GM18505 (cell line): ENCODE measurements around the gene RNASE7.

Experiments
- ATAC-seq: cut with Tn5 transposase; IDR thresholded peaks from one replicate; pipeline ENCODE4 v1.9.1; 2021; ENCODE audit not compliant: unreplicated experiment
- POLR2A ChIP-seq: IDR thresholded peaks from 4 replicates; pipeline ENCODE4 v1.6.1; 2011; ENCODE audit warnings: borderline replicate concordance; ENCODE audit not compliant: insufficient read depth, insufficient read length; ENCODE audit errors: extremely low read depth

RNASE7 gene

DNA sequence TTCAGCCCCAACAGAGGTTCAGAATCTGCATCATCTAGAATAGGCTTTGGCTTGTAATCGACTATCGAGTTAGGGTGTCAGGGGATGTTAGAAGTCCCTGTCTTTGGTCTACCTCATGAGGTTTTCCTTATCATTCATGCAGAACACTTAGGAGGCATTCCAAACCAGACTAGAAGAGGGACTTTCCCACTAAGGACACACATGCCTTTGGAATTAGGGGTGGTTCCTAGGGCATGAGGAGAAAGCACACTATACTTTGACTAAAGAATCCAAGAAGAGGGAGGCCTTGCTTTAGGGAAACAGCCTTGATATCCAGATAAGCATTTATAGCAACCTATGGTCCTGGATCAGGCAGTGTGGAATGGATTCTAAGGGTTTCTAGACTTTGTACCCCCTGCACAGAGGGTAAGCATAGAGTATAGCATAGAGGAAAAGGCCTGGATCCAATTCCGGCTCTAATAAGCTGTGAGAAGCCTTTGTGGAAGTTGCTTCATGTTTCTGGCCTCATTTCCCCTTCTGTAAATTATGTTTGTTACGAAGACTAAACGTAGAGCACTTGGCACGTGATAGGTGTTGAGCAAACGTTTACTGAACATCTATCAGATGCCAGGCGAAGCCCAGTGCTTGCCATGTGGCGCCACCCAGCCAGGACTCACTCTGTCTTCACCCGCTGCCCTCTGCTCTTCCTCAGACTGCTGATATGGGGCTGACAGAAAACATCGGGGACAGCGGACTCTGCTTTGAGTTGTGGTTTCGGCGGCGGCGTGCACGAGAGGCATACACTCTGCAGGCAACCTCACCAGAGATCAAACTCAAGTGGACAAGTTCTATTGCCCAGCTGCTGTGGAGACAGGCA, 43.1 kb downstream of the RNASE7 start:
- no peak for ATAC-seq
- TF ChIP-seq POLR2A, result no peak

DNA sequence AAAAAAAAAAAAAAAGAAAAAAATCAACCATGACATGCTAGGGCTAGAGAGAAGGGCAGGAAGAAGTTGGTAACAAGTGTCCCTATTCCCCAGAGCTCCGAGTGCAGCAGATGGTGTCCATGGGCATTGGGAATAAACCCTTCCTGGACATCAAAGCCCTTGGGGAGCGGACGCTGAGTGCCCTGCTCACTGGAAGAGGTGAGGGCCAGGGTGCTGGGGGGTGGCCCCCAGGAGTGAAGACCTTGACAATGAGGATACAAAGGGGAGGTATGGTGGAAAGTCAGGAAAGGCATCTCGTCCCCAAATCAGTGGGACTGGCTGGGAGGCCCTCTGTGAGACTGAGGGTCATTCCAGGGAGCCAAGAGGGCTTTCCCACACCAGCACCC, 44.7 kb downstream of the RNASE7 start:
- no peak for TF ChIP-seq POLR2A
- no peak for ATAC-seq

GRCh38 chr14:21087294-21088091, 45.3 kb downstream of the RNASE7 start:
- no peak for TF ChIP-seq POLR2A
- peak; percentile 64 for ATAC-seq

DNA sequence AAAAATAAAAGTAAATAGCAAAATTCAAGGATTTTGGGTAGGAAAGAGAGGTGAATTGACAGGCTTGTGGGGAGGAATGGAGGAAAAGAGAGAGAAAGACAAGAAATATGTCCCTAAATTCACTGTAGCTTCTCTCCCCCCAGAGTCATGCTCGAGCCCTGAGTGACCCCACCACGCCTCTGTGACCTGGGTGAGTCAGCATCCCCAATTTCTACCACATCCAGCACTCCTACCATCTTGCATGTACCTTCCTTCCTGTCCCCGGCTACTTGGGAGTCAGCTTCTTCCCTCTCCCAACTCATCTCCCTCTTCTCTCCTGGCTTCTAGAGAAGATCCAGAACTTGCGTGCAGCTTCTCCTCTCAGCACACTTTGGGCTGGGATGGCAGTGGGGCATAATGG, 46.5 kb downstream of the RNASE7 start:
- no peak for TF ChIP-seq POLR2A
- no peak for ATAC-seq

DNA sequence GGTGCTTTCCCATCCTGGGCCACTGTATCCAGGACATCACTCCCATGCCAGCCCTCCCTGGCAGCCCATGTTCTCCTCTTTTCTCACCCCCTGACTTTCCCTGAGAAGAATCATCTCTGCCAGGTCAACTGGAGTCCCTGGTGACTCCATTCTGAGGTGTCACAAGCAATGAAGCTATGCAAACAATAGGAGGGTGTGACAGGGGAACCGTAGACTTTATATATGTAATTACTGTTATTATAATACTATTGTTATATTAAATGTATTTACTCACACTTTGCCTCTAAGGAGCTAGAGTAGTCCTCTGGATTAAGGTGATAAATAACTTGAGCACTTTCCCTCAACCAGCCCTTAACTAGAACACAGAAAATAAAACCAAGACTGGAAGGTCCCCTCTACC, 47.1 kb downstream of the RNASE7 start:
- no peak for ATAC-seq
- no peak for TF ChIP-seq POLR2A

- ATAC-seq, result no peak
- no peak for TF ChIP-seq POLR2A
Observed at GRCh38 chr14:21089877-21090193, 47.7 kb downstream of the RNASE7 start.

DNA sequence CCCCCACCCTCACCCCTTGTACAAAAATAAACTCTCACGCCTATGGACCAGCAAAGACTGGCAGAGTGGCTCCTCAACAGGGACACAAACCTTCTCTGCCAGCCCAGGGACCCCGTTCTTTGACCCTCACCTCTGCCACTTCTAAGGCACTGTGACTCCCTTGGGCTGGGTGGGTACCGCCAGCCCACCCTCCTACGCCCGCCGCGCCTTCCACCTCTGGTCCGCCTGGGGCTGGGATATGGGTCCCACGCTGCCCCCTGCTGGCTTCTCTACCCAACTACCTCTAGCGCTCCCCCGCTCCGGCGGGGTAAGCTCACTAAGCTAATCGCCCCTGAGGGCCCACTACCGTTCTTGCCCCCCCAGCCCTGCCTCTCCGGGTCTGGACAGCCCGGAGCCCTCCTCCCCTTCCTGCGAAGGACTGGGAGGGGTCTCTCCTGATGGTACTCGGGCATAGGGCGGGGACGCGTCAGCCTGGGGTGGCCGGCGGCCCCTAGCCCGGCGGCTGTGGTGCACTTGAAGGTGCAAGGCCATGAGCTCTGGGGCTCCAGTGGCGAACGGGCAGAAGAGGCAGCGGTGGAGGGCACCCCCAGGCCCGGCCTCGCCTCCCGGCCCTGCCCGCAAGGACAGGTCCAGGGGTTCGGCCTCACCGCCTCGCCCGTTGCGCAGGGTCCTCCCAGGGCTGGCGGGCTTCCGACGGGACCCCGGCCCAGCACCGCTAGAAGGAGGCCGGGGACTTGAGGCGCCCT, 48.2 kb downstream of the RNASE7 start:
- ATAC-seq, result no peak
- no peak for TF ChIP-seq POLR2A

DNA sequence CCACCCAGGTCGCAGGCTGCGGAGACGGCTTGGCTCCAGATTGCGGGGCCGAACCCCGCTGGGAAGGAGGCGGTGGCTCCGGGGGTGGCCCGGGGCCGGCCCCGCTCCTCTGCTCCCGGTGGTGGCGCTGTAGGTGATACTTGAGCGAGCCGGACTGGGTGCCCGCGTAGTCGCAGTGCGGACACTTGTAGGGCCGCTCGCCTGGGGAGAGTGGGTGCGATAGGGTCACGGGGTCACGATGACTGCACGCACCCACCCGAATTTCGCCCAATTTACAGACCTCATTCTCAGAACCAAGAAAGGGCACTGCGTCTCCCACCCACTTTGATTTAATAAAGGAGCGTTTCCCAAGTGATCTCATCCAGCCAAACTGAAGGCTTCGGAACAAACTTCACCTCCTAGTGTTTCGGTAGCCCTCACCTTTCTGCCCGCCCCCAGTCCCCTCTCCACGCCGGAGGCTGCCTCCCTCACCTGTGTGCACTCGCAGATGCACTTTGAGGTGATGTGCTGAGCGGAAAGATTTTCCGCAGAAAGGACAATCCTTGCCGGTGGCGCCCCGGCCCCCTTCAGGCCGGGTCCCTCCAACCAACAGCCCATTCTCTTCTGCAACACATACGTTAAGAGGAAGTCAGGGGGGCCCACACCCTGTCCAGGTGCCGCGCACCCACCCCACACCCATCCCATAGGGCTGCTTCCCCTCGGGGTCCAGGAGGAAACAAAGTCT, 48.9 kb downstream of the RNASE7 start:
- TF ChIP-seq POLR2A, result no peak
- ATAC-seq, result no peak

- no peak for TF ChIP-seq POLR2A
- no peak for ATAC-seq
Observed at GRCh38 chr14:21091821-21092272, 49.7 kb downstream of the RNASE7 start.

GRCh38 chr14:21092273-21093011, 50.3 kb downstream of the RNASE7 start:
- peak; percentile 89 for ATAC-seq
- no peak for TF ChIP-seq POLR2A

- no peak for ATAC-seq
Observed at GRCh38 chr14:21093018-21093417, 50.9 kb downstream of the RNASE7 start.

More at GRCh38 chr14:21093018-21093417, 50.9 kb downstream of the RNASE7 start:
- TF ChIP-seq POLR2A, result no peak
